Measurements from ENCODE around the gene HEMK1. TPM values are rescaled to one million over a fixed set of nuclear protein-coding genes. Genes with fewer than 3 reads are reported as not detected.

The HEMK1 gene
- total RNA-seq, 1 donor: 8.7 TPM

DNA sequence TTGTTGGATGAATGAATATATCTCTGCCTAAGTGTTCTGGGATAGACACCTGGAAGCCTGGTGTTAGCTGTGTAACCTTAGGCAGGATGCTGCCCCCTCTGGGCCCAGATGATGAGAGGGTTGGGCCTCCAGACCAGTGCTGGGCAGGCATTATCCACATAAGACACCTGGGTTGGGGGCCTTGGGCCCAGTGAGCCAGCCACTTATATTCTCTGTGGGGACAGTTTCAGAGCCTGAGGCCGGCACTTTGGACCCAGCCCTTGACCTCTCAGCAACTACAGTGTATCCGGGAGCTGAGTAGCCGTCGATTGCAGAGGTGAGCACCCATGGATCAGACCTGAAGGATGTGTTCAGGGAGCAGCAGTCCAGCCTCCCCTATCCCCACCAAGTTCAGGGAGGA is 2.2 kb downstream of the HEMK1 start:
- Histone ChIP-seq H3K4me2 (ENCODE audit: insufficient read depth, low read length) (no peak overlapping the region), H3K4me1 (ENCODE audit: insufficient read depth, low read length) (peaks cover 22% of the 10 kb centered on the region), H3K79me2 (ENCODE audit: insufficient read depth, low read length) (peaks cover 23% of the 10 kb centered on the region), H3K27me3 (ENCODE audit: insufficient read depth, low read length) (no peaks in the 10 kb centered on the region), H4K20me1 (ENCODE audit: insufficient read depth, low read length) (no peaks in the 10 kb centered on the region), H3K9me3 (ENCODE audit: low read depth, low read length) (no peaks in the 10 kb centered on the region), H2AFZ (ENCODE audit: low read length) (no peak overlapping the region), H3K27ac (ENCODE audit: low read depth, low read length) (no peak overlapping the region), H3K4me3 (ENCODE audit: insufficient read depth, low read length) (no peak overlapping the region), H3K36me3 (ENCODE audit: insufficient read depth, low read length) (peaks cover 3% of the 10 kb centered on the region)
- TF ChIP-seq, protein P1, sequence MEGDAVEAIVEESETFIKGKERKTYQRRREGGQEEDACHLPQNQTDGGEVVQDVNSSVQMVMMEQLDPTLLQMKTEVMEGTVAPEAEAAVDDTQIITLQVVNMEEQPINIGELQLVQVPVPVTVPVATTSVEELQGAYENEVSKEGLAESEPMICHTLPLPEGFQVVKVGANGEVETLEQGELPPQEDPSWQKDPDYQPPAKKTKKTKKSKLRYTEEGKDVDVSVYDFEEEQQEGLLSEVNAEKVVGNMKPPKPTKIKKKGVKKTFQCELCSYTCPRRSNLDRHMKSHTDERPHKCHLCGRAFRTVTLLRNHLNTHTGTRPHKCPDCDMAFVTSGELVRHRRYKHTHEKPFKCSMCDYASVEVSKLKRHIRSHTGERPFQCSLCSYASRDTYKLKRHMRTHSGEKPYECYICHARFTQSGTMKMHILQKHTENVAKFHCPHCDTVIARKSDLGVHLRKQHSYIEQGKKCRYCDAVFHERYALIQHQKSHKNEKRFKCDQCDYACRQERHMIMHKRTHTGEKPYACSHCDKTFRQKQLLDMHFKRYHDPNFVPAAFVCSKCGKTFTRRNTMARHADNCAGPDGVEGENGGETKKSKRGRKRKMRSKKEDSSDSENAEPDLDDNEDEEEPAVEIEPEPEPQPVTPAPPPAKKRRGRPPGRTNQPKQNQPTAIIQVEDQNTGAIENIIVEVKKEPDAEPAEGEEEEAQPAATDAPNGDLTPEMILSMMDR (IDR thresholded peaks at IDR 0.05; ENCODE audit: extremely low read depth, low read depth, low read length): no peak
- no peak for DNase-seq (ENCODE audit: insufficient read length, low spot score, missing footprints)

DNA sequence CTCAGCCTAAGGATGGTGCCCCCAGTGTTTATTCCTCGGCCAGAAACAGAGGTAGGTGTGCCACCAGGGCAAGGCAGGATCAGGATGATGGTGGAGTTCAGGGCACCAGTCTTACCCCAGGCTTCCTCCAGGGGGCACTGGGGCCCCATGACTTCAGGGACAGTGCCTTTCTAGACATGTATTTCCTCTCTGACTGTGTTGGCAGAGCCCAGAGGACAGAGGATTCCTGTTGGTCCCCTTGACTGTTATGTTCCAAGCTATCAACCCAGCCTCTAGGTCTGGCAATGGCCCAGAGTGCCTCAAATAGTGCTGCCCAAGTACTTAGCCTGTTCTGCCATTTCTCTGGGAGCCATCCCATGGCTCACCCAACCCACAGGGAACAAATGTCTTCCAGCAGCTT is 2.8 kb downstream of the HEMK1 start:
- DNase-seq (ENCODE audit: insufficient read length, low spot score, missing footprints): peak; percentile 95
- Histone ChIP-seq H3K4me2 (ENCODE audit: insufficient read depth, low read length) (no peak overlapping the region), H2AFZ (ENCODE audit: low read length) (no peak overlapping the region), H3K27ac (ENCODE audit: low read depth, low read length) (no peak overlapping the region), H4K20me1 (ENCODE audit: insufficient read depth, low read length) (no peaks in the 10 kb centered on the region), H3K36me3 (ENCODE audit: insufficient read depth, low read length) (peaks cover 9% of the 10 kb centered on the region), H3K79me2 (ENCODE audit: insufficient read depth, low read length) (peaks cover 17% of the 10 kb centered on the region), H3K9me3 (ENCODE audit: low read depth, low read length) (no peaks in the 10 kb centered on the region), H3K4me3 (ENCODE audit: insufficient read depth, low read length) (no peak overlapping the region), H3K4me1 (ENCODE audit: insufficient read depth, low read length) (peaks cover 15% of the 10 kb centered on the region), H3K27me3 (ENCODE audit: insufficient read depth, low read length) (no peaks in the 10 kb centered on the region)
- TF ChIP-seq, protein P1 (IDR thresholded peaks at IDR 0.05; ENCODE audit: extremely low read depth, low read depth, low read length): peak; percentile 87

DNA sequence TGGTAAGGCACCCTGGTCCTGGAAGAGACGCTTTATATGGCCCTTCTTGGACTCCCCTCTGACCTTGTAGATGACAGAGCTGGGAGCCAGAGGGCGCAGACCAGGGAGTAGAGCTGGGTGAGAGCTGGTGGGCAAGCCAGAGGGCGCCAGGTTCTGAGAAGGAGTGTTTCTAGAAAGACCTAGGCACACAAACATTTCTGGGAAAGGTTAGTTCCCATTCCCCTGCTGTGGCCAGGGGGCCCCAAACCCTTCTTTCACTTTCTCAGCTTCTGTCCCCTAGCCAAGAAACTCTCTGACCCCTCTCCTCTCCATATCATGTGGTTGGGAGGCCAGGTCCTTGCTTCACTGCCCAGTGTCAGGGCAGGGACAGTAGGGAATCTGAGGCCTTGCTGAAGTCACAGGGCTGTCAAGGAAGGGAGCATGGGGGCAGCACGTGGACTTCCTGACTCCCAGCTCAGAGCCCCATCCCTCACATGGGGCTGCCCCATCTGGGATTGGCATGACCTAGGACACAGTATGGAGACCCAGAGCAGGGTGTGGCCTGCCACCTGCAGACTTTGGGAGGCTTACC is 3.6 kb downstream of the HEMK1 start:
- no peak overlapping the region for H2AFZ ChIP-seq (ENCODE audit: low read length)
- H3K27ac ChIP-seq (ENCODE audit: low read depth, low read length): no peak overlapping the region
- H3K36me3 ChIP-seq (ENCODE audit: insufficient read depth, low read length): peaks cover 16% of the 10 kb centered on the region
- H3K27me3 ChIP-seq (ENCODE audit: insufficient read depth, low read length): no peaks in the 10 kb centered on the region
- TF ChIP-seq, protein P1 (IDR thresholded peaks at IDR 0.05; ENCODE audit: extremely low read depth, low read depth, low read length): no peak
- no peak overlapping the region for H3K4me3 ChIP-seq (ENCODE audit: insufficient read depth, low read length)
- H3K79me2 ChIP-seq (ENCODE audit: insufficient read depth, low read length): peaks cover 16% of the 10 kb centered on the region
- H3K4me2 ChIP-seq (ENCODE audit: insufficient read depth, low read length): no peak overlapping the region
- H3K4me1 ChIP-seq (ENCODE audit: insufficient read depth, low read length): peaks cover 11% of the 10 kb centered on the region
- no peaks in the 10 kb centered on the region for H4K20me1 ChIP-seq (ENCODE audit: insufficient read depth, low read length)
- no peaks in the 10 kb centered on the region for H3K9me3 ChIP-seq (ENCODE audit: low read depth, low read length)
- peak; percentile 46 for DNase-seq (ENCODE audit: insufficient read length, low spot score, missing footprints)

DNA sequence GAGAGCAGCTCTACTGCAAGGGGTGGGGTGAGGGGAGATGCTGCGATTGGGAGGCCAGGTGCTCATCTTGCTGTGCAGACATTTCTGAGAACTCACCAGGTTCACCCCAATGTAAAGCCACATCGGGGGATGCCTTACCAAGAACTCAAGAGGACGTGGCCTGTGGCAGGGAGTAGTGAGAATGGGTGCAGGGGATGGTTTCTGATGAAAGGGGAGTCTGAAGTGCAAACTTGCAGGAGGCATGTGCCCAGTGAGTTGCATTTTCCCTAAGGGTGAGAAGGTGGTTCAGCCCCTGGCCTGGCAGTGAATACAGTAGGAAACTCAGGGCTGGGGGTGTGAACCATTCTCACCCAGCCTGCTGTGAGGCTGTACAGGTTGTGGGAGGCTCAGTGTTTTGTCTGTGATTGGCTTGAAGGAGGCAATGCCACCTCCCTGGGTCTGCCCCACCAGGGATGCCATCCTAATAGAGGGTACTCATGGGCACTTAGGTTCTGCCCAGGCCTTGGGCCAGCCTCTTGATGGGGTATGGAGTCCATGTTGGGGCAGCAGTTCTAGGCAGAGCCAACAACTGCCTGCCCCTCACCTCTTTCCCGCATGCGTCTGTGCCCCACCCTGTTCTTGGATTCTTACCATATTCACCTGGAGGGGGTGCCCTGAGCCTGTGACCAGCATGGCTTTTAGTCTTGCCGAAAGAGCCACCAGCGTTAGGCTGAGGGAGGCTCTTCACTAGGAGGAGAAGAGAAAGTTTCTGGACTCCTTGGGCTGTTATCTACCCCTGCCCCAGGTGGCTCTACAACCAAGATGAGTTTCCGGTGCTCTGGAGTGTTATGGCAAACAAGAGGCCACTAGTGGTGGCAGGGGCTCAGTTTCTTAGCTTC is 4.5 kb downstream of the HEMK1 start:
- H3K9me3 ChIP-seq (ENCODE audit: low read depth, low read length): no peaks in the 10 kb centered on the region
- H3K4me3 ChIP-seq (ENCODE audit: insufficient read depth, low read length): no peak overlapping the region
- H3K79me2 ChIP-seq (ENCODE audit: insufficient read depth, low read length): peaks cover 16% of the 10 kb centered on the region
- H3K27ac ChIP-seq (ENCODE audit: low read depth, low read length): no peak overlapping the region
- no peaks in the 10 kb centered on the region for H3K27me3 ChIP-seq (ENCODE audit: insufficient read depth, low read length)
- peaks cover 20% of the 10 kb centered on the region for H3K36me3 ChIP-seq (ENCODE audit: insufficient read depth, low read length)
- peak; percentile 27 for DNase-seq (ENCODE audit: insufficient read length, low spot score, missing footprints)
- H2AFZ ChIP-seq (ENCODE audit: low read length): no peak overlapping the region
- H3K4me2 ChIP-seq (ENCODE audit: insufficient read depth, low read length): no peak overlapping the region
- TF ChIP-seq, protein P1 (IDR thresholded peaks at IDR 0.05; ENCODE audit: extremely low read depth, low read depth, low read length): no peak
- no peaks in the 10 kb centered on the region for H4K20me1 ChIP-seq (ENCODE audit: insufficient read depth, low read length)
- H3K4me1 ChIP-seq (ENCODE audit: insufficient read depth, low read length): peaks cover 8% of the 10 kb centered on the region

Data from osteoblast (primary cell).